ENCODE measurements around the gene CARD9.

DNA sequence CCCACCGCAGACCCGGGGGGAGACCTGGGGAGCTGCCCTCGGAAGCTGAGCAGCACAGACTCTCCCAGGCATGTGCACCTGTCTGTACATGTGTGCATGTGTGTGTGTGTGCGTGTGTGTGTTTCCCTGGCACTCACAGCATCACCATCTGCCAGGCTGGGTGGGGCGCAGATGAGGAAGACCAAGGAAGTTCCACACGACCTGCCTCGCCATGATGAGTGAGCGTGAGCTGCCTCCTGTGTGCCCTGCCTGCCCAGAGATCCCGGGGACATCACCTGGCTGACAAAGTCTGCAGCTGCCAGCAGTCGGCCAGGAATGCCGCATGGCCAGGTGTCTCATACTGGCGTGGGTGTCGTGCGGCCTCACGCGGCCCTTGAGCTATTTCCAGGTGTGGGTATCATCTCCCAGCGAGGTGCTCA is 50.1 kb downstream of the CARD9 start:
- TF ChIP-seq, protein P1, sequence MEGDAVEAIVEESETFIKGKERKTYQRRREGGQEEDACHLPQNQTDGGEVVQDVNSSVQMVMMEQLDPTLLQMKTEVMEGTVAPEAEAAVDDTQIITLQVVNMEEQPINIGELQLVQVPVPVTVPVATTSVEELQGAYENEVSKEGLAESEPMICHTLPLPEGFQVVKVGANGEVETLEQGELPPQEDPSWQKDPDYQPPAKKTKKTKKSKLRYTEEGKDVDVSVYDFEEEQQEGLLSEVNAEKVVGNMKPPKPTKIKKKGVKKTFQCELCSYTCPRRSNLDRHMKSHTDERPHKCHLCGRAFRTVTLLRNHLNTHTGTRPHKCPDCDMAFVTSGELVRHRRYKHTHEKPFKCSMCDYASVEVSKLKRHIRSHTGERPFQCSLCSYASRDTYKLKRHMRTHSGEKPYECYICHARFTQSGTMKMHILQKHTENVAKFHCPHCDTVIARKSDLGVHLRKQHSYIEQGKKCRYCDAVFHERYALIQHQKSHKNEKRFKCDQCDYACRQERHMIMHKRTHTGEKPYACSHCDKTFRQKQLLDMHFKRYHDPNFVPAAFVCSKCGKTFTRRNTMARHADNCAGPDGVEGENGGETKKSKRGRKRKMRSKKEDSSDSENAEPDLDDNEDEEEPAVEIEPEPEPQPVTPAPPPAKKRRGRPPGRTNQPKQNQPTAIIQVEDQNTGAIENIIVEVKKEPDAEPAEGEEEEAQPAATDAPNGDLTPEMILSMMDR (conservative IDR thresholded peaks at IDR 0.05): no peak
- TF ChIP-seq ZFX (IDR thresholded peaks at IDR 0.05): no peak
